NCI-H524 (cell line): ENCODE results near the gene EXOC4.

Experiments used
- DNase-seq, 2 experiments: peaks; one replicate each; lab custom pipeline; 2025; lab: John Stamatoyannopoulos, UW

EXOC4 gene

DNA sequence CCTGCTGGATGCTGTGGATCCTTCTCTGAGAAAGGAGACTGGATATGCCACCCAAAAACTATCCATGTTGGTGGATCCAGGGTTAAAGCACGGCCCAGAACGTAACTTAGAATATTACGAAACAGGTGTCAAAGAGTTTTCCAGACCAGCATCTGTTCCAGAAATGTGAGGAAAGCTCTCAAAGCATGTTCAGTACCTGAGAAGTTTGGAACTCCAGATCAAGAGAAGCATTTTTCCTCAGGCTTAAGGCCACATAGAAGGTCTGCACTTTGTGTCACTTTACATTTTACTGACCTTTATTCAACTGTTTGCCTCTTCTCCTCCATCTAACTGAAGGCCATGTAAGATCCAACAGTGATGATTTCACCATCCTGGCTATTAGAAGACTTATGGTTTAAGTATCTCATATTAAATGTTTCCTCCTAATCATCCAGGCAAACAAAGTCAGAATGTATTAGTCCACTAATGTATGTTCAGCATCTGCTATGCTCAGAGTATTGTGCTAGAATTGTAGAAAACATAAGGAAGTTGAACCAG is 533.6 kb downstream of the EXOC4 start:
- no peak for DNase-seq

DNA sequence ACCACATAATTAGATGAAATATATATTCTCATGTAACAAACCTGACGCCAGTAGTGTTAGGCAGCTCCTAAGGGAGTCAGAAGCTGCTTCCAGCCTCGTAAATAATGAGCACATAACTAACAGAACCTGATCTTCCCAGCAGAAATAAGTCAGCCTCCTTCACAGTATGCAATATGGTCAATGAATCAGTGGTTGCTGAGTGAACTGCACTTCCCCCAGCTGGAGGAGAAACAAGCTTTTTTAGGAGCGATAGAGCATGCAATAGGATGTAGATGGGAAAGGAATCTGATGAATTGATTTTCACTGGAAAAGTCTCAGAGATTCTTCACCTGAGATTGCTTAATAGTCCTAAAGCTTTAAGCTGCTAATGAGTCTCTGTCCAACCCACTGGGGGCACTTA is 537.1 kb downstream of the EXOC4 start:
- peak in 1 of 2 experiments; percentile 30 for DNase-seq

DNA sequence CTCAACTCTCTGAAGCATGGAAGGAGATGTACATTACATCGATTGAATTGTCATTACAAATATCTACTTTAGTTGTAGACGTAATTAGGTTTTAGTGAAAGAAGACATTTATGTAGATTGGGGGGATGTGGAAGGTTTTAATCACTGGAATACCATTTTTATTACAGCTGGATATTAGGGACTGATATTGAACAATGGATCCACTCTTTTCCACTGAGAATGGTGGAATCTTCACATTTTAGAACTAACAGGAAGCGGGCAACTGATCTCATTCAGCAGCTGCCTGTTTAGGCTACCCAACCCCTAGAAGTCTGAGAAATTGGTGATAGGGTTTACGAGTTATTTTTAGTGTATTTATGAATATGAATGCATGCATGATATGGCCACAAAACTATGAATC is 538.0 kb downstream of the EXOC4 start:
- no peak for DNase-seq

DNA sequence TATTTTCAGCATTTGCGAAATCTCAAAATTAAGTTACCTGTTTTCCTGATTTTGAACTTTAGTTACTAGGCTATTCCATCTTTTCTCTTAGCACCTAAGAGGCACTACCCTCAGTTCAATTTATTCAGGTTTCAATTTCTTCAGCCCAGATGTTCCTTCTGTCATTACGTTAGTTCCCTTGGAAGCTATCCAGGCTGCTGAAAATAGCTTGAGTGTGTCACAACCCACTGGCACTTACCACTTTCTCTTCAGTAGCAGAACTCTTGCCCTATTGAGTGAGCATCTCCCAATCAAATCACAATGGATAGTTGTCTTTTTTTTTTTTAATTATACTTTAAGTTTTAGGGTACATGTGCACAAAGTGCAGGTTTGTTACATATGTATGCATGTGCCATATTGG is 541.6 kb downstream of the EXOC4 start:
- peak; percentile 33 to 84 for DNase-seq

DNA sequence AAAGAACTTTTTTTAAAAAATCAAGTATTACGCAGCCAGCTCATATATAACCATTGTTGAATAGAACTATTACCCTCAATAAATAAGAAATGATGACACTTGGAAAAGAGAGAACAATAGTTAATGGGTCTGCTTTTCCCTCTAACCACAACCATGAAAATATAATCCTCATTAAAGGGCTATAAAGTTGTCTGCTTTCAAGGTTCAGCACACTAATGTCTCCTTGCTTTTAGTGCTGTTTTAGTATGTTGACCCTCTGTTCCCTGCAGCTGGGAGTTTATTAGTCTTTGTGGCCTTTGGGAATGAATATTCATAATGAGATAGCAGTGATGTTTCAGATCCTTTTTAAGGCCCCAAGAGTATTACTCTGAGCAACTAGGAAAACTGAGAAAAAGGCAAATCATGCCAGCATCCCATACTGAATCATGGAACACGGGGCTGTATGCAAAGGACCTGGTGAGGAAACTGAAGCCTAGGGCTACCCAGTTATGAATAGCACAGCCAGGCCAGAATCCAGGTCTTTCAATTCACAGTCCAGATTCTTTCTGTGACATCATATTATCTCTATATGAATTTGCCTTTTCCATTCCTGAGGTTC is 542.3 kb downstream of the EXOC4 start:
- peak in 1 of 2 experiments; percentile 7 for DNase-seq

DNA sequence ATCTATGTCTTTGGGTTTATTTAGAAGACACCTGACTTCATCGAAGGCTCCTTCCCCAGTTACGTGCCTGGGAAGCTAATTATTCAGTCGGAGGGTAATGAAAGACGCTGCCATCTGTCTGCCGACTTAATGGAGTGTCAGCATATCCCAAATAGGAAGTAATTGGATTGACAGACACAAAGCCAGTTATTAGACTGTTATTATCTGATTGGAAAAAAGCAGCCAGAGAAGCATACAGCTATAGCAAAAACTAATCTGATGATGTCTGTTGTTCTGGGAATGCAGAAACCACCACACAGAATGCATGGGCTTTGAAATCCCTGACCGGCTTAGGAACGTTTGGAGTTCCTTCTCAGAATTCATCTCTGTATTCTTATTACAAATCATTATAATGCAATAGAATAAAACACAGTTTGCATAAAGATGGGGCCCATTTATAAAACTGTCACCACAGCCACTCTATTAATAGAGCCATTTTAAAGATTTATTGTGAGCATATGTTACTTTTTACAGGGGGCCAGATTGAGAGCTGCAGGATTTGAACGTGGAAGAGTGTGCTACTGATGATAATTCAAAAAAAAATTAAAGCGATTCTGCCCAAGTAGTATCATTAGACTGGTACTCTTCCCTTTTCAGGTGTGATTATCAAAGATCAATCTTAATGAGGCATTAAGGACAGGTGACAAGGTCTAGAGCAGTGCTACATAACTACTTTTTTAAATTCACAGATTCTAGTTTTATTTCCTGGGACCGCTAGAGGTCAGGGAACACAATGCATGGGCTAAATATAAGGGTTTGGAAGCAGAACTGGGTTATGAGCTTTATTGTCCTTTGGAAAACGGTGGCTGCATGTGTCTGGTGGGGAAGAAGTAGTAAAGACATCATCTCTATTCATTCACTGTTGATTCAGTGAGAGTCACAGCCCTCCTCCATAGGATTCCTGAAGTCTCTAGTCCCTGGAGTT is 544.2 kb downstream of the EXOC4 start:
- peak; percentile 82 to 93 for DNase-seq

DNA sequence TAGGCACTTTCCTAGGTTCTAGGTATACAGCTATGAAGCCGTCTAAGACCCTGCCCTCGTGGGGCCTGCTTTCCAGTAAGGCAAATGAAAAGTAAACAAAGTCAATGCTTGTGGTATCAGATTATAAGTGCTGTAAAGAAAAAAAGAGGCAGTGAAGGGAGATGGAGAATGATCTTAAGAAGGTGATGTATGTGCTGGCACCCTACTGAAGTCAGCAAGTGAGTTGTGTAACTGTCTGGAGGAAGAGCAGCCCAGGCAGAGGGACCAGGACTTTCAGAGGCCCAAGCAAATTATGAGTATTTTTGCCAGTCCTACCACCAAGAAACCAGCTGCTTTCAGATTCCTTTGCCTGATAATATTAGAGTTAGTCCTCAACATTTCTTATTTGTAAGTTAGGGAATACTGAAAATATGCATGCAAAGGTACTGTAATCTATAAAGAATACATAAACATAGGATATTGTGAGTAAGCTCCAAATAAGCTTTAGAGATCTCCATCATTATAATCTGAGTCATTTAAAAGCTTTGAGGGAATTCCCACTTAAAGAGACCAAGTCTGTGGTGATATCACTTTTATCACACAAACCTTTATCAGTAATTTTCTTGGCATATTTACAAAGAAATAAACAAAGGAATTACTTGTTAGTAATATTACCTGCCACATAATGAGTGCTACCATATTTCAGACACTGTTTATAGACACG is 545.1 kb downstream of the EXOC4 start:
- DNase-seq: no peak

DNA sequence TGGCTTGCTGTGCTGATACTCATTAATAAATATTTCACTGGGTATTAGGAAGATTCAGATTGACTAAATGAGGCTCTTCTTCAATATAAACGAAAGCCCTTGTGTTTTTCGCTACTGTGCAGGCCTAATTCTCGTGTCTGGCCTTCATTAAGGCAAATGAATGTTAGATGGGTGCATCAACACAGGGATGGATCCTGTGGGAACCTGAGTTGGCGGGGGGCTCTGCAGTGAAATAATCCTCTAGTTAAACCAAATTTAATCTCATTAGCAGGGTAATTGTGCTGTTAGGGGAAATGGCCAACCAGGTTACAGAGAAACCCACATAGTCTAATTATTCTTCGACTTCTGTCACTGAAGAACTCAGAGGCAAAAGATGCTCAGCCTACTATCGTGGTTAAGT is 548.5 kb downstream of the EXOC4 start:
- peak; percentile 31 to 69 for DNase-seq

DNA sequence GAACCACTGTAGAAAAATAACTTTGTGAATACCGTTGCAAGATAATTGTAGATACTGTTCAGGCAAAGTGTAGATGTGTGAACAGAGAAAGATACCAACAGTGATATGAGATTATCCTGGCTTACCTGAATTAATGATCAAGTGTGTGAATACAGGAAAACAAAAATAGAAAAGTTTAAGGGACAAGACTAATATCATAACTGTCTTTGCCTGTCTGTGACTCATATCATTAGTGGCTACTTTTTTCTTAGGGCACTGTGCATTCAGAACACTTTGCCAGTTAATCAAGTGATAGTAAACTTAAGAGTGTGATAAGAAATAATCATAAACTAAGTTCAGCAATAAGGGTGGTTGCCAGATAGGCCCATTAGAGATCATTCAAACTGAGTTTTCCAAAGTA is 551.2 kb downstream of the EXOC4 start:
- DNase-seq: no peak

DNA sequence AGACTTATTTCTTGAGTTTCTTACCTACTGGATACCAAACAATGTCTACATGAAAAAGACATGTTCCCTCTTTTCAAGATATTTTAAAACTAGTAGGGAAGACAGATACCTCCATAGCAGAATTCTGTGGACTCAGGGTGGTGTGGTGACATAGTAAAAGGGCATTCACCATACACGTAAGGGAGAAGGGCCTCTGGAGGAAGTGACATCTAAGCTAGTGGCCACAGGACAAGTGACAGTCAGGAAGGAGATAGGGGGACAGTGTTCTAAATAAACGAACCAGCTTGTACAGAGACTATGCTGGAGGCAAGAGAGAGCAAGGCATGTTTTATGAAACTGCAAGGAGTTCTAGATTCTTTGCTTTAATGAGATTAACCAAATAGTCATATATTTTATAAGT is 552.5 kb downstream of the EXOC4 start:
- no peak for DNase-seq

DNA sequence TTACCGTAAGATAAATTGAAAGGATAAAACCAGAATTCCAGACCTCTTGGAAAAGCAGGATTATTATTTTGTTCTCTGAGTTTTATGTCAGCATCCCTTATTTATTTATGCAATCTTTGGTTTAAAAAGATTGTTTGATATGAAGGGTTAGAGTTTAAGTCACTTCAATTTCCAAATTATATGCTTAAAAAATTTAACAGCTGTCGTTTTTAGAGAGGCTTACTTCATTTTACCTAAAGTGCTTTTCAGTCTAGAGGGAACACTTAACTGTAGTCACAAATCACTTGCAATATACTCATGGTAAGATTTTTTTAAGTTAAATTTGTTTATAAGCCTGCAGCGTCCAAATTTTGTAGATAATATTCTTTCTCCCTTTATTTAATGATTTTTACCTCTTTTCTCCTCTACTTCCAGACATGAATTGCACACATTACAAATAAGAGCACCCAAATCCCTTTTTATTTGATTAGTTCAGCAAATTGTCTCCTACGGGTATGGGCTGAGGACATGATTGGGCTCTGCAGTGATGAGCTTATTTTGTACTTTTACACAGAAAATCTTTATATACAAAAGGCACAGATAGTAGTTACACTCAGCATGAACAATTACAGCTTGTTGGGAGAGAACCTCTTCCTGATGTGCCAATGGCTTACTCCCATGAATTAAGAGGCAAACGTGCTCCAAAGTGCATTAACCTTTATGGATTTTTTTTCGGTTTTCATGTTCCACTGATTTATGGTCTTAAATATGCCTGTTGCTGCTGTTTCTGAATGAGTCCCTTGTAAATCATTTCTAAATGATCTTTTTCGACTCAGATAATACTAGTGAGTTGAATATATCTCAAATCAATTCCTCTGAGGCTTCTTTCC is 555.0 kb downstream of the EXOC4 start:
- DNase-seq: peak in 1 of 2 experiments; percentile 34

DNA sequence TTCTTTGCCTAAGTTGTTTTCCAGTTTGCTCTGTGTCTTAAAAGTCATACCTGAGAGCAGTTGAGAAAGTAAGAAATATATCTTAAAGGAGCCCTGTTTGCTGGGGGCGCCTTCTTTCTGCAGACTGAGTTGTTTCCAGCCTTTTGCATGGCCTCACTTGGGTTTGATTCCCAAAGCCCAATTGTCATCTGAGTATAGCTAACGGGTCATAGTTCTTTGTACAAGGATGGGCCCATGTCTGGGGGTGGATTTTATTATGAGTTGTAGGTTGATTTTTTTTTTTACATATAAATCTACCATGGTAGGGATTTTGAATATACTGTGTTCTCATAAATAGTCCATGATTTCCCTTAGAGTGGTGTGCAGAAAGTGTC is 555.6 kb downstream of the EXOC4 start:
- DNase-seq: no peak

DNA sequence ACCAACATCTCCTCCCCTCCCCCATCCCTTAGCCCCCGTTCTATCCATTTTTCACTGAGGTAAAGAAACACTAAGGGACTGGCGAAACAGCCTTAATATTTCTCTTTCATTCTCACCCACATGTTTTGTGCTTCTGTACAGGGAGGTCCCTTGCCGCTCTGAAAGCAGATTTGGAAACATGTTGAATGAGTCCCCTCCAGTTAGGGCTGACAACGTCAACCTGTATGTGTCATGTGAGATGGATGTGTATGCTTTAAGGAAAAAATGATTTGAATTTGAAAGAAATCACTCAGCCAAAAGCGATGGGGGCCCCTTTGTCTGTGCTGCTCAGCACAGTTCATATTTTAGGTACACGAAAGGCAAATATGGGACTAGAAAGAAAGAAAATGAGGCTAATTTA is 560.0 kb downstream of the EXOC4 start:
- DNase-seq: no peak

DNA sequence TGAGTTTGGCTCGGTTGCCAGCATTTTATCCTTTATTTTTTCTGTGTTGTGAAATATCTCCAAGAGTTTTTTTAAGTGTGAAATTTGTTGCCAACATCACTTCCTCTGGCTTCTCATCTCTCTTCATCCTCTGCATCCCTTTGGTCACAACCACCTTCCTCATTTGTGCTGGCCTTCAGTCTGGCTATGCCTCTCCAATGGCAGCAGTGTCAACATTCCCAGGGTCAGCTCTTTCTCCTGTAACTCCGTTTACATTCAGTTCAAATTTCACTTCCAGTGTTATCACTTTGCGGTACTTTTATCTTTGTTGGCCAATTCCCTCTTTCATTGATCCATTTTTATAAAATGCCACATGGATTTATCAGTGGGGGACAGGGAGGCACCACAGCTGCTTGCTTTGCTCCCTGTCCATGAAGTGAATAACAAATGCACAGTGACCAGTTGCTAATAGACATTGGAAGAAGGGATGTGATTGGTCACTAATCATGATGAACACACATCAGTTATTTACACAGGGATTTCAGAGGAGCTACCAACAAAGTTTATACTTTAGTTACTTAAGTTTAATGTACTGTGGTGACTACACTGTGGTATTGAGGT is 562.8 kb downstream of the EXOC4 start:
- DNase-seq: no peak

DNA sequence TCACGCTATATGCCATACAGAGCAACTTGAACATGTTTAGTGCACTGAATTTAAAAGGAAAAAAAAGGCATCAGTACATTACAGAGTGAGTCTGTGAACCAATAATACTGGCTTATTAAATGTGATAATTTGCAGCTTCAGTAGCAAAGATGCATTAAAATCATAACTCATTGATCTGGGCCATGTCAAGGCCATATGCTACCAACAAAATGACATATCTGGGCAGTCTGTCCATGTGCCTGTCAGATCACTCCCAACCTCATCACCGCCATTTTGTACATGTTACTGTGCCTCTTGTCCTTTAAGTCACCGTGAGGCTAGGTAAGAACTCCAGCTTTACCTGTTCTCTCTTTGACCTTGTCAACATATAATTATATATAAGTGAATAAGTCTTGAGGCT is 566.8 kb downstream of the EXOC4 start:
- no peak for DNase-seq

DNA sequence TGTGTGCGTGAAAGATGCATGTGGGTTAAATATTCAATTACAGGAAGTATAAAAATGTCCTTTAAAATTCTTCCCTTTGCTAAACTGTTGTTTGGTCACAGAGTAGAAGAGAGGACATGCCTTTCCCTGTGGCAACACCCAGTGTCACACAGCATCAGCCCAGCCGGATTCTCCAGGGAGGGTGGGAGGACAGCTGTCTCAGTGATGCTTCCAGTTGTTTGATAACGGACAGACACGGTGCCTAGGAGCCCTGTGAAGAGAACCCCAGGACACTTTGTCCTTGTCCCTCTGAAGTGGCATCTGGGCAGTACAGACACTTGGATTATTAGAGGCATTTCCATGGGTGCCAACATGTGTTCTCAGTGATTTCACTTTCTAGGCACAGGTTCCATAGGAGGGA is 567.7 kb downstream of the EXOC4 start:
- DNase-seq: peak in 1 of 2 experiments; percentile 3

DNA sequence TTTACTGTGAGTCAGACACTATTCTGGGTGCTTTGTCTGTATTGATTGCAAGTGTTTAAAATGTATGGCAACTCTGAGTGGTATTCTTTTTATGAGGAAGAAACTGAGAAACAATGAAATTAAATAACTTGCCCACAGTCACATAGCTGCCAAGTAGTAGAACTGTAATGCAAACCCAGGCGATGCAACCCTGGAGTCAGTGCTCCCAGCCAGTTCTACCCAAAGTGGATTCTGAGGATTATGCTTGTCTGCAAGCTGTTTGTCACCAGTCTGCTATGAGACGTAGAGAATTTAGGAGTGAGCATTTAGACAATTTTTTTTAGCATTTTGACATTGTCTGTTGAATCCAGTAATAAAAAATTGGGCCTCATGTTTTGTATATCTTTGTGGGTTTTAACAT is 568.3 kb downstream of the EXOC4 start:
- DNase-seq: no peak

DNA sequence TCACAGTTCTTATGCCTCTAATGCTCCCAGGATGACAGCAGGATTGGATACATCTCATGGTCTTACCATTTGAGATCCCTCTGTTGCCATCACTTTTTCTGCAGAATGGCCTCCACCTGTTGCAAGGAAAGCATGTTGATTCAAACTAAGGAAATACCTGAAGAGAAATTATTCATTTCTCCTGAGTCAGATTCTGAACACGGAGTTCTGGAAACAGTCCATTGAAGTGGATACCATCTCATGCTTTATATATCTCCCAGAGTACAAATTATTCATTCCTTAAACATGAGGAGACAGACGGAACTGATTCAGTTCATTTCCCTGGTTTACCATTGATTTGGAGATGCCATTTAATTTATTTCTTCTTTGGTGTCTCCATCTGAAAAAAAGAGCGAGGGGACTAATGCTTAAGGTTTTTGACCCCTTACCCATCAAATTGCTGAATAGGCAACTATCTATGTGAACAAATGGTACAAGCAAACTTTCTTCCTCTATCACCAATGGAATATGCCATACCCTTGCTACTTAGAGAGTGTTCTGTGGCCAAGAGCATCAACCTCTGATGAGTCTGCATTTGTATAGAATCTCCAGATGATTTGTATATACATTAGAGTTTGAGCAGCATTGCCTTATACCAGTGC is 569.2 kb downstream of the EXOC4 start:
- DNase-seq: no peak

DNA sequence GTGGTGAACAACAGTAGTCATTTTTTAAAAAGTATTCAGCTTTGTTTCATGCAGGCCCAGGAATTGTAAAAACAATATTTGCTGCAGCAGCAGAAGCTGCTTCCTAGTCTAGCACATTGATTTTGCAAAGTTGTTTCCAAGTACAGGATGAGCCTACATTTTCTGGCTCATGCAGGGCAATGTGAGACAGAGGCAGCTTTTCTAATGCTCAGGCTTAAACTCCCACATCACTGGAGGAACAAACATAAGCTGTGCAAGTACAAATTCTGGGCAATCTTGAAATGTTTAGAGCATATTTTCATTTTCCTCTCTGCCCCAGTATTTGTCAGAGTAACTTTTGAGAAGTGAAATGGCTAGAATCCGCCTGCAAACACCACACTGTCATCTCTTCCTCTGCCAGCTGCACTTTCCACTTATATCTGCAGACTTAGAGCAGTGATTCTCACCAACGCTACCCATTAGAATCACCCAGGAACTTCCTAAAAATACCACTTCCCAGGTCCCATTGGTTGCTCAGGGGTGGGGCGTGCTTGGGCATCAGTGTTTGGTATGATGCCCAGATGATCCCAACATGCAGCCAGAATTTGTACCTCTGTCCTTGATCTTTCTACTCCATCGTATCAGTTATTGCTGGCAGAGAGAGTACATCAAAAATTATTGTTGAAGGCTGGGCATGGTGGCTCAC is 570.1 kb downstream of the EXOC4 start:
- no peak for DNase-seq

DNA sequence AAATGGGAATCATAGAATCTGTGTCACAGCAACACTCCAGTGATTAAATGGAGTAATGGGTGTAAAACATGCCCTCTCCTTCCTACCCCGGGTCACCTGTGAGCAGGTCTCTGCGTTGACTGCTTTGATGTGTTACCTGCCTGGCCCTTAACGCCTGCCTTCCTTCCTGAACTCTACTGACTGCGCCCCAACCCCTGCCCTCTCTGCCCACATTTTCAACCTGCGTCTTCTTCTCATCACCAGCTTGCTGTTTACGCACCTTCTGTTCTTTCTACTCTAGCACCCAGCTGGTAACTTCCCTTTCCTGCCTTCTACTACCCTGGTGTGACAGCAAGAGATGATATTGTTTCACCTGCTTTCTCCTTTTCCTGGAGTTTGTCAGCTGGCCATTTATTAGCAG is 571.3 kb downstream of the EXOC4 start:
- DNase-seq: no peak
